Stimulated activated effector memory CD8-positive, alpha-beta T cell treated with anti-CD3 and anti-CD28 coated beads, Interleukin-12 subunit alpha, Interleukin-12 subunit beta, amount 100 ng/mL, for 72 hours (primary cell): ENCODE measurements around the gene GUCA1A.
A peak's percentile ranks its signal among the peaks of the same experiment; 100 is the strongest.
"Not testable (repeated sequence)": the region's sequence is repeated elsewhere in the genome, so short reads cannot be mapped to it uniquely, and the experiment has no call there.

Source experiments
- ATAC-seq: fragments of 150-1000 bp; cut with Tn5 transposase; 2 replicates; pipeline ENCODE4 v1.10.0; 2021
- DNase-seq, 2 donors: peaks; one replicate each; pipeline ENCODE4 v3.0.0; 2021 to 2022; ENCODE audit warnings: low spot score in 2 of 2
- H3K27ac Mint-ChIP-seq: one replicate; pipeline ENCODE4 v1.8.0; 2022; ENCODE audit warnings: mild to moderate bottlenecking, mixed read lengths
- H3K36me3 Mint-ChIP-seq: one replicate; pipeline ENCODE4 v1.8.0; 2022; ENCODE audit warnings: mild to moderate bottlenecking, mixed read lengths
- H3K4me1 Mint-ChIP-seq: one replicate; pipeline ENCODE4 v1.8.0; 2022; ENCODE audit warnings: mixed read lengths
- H3K4me3 Mint-ChIP-seq: one replicate; pipeline ENCODE4 v1.8.0; 2022; ENCODE audit warnings: mild to moderate bottlenecking, mixed read lengths
- H3K9me3 Mint-ChIP-seq: one replicate; pipeline ENCODE4 v1.8.0; 2022; ENCODE audit warnings: mixed read lengths

GUCA1A gene

GRCh38 chr6:42179945-42180313 is 6.8 kb downstream of the GUCA1A start:
- H3K27ac Mint-ChIP-seq = no peak overlapping the region
- no peaks in the 10 kb centered on the region for H3K9me3 Mint-ChIP-seq
- no peak for DNase-seq
- H3K4me1 Mint-ChIP-seq = peaks cover 6% of the 10 kb centered on the region
- no peak overlapping the region for H3K4me3 Mint-ChIP-seq
- no peaks in the 10 kb centered on the region for H3K36me3 Mint-ChIP-seq
- peak; percentile 72 for ATAC-seq

- H3K4me3 Mint-ChIP-seq = no peak overlapping the region
- H3K9me3 Mint-ChIP-seq = no peaks in the 10 kb centered on the region
- no peak overlapping the region for H3K27ac Mint-ChIP-seq
- DNase-seq = no peak
- no peak for ATAC-seq
- no peaks in the 10 kb centered on the region for H3K36me3 Mint-ChIP-seq
- H3K4me1 Mint-ChIP-seq = peaks cover 6% of the 10 kb centered on the region
These were observed 8.9 kb downstream of the GUCA1A start for GRCh38 chr6:42182101-42182500.

DNA sequence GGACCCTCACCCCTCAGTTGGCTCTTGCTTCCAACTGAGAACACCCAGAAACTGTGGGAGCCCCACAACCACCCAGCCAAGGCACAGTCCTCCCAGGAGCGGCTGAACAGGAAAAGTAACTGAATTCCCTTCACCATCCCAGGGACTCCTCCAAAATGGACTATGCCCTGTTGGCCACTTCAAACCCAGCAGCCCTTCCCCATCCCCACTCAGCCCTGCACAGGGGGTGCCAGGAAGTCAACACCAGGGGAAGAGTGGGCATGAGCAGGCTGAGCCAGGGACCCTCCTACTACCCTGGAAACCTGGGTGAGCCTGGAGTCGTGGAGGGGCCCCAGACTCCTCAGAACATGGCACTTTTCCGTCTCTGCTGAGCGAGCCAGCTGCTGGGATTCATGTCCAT is 11.3 kb downstream of the GUCA1A start:
- DNase-seq (no peak), ATAC-seq (no peak)
- Mint-ChIP-seq H3K27ac (no peak overlapping the region), H3K36me3 (no peaks in the 10 kb centered on the region), H3K4me1 (peaks cover 6% of the 10 kb centered on the region), H3K9me3 (no peaks in the 10 kb centered on the region), H3K4me3 (no peak overlapping the region)

DNA sequence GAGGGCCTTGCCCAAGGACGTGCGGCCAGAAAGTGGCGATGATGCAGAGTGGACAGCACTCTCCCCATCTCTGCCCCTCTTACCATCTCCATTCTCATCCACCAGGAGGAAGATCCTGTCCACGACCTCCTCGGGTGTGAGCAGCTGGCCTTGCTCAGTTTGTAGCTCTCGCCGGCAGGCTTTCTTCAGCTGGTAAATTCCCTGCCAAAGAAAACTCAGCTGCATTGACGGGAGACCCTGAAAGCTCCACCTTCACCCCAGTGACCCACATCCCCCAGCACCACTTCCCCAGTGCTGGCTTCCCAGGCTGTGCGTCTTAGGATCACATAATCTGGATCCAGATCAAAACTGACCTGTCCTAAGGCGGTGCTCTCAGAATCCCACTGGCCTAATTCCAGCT is 12.4 kb downstream of the GUCA1A start:
- Mint-ChIP-seq H3K4me1 (no peaks in the 10 kb centered on the region), H3K36me3 (no peaks in the 10 kb centered on the region), H3K27ac (no peak overlapping the region), H3K9me3 (no peaks in the 10 kb centered on the region), H3K4me3 (no peak overlapping the region)
- no peak for ATAC-seq
- DNase-seq = no peak

GRCh38 chr6:42188406-42188805 is 15.2 kb downstream of the GUCA1A start:
- DNase-seq (no peak), ATAC-seq (no peak)
- Mint-ChIP-seq H3K9me3 (no peaks in the 10 kb centered on the region), H3K27ac (no peak overlapping the region), H3K36me3 (no peaks in the 10 kb centered on the region), H3K4me1 (no peaks in the 10 kb centered on the region), H3K4me3 (no peak overlapping the region)

GRCh38 chr6:42190554-42191183 is 17.5 kb downstream of the GUCA1A start:
- Mint-ChIP-seq H3K9me3 (no peaks in the 10 kb centered on the region), H3K4me3 (no peak overlapping the region), H3K4me1 (no peaks in the 10 kb centered on the region), H3K36me3 (no peaks in the 10 kb centered on the region), H3K27ac (peak overlapping the region; percentile 13)
- no peak for ATAC-seq
- no peak for DNase-seq

DNA sequence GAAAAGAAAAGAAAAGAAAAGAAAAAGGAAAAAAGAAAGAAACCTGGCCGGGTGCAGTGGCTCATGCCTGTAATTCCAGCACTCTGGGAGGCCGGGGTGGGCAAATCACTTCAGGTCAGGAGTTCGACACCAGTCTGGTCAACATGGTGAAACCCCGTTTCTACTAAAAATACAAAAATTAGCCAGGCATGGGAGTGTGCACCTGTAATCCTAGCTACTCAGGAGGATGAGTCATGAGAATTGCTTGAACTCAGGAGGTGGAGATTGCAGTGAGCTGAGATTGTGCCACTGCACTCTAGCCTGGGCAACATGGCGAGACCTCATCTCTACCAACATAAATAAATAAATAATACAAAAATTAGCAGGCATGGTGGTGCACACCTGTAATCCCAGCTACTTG is 19.2 kb downstream of the GUCA1A start:
- DNase-seq, H3K4me1 Mint-ChIP-seq, H3K9me3 Mint-ChIP-seq, H3K4me3 Mint-ChIP-seq, H3K36me3 Mint-ChIP-seq, ATAC-seq, H3K27ac Mint-ChIP-seq: not testable (repeated sequence)

GRCh38 chr6:42193491-42193894 is 20.3 kb downstream of the GUCA1A start:
- DNase-seq = no peak
- H3K9me3 Mint-ChIP-seq = no peaks in the 10 kb centered on the region
- no peak overlapping the region for H3K27ac Mint-ChIP-seq
- no peak overlapping the region for H3K4me3 Mint-ChIP-seq
- H3K4me1 Mint-ChIP-seq = no peaks in the 10 kb centered on the region
- ATAC-seq = no peak
- H3K36me3 Mint-ChIP-seq = no peaks in the 10 kb centered on the region

- Mint-ChIP-seq H3K4me1 (peaks cover under 1% of the 10 kb centered on the region), H3K27ac (no peak overlapping the region), H3K36me3 (no peaks in the 10 kb centered on the region), H3K4me3 (no peak overlapping the region), H3K9me3 (no peaks in the 10 kb centered on the region)
- no peak for ATAC-seq
- no peak for DNase-seq
These were observed 20.9 kb downstream of the GUCA1A start for GRCh38 chr6:42194056-42194455.

DNA sequence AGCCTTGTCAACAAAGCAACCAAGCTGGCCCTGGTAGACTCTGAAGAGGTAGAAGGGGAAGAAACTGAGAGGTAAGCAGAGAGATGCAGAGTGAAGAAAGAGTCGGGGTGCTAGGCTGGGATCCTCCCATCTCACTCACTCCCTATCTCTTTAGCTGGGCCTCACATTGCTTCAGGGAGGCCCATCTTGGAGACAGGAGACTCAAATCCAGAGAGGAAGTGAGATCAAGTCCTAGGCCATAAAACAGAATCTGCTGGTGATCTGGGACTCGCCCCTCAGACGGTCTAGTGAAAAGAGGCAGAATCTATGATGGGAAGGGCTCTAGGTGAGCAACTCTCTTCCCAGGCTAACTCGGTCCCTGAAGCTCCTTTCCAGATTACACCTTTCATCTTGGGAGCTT is 22.3 kb downstream of the GUCA1A start:
- ATAC-seq (no peak), DNase-seq (no peak)
- H3K9me3 Mint-ChIP-seq = peaks cover 4% of the 10 kb centered on the region
- H3K4me1 Mint-ChIP-seq = peaks cover 13% of the 10 kb centered on the region
- no peak overlapping the region for H3K27ac Mint-ChIP-seq
- no peak overlapping the region for H3K4me3 Mint-ChIP-seq
- H3K36me3 Mint-ChIP-seq = peaks cover 8% of the 10 kb centered on the region

DNA sequence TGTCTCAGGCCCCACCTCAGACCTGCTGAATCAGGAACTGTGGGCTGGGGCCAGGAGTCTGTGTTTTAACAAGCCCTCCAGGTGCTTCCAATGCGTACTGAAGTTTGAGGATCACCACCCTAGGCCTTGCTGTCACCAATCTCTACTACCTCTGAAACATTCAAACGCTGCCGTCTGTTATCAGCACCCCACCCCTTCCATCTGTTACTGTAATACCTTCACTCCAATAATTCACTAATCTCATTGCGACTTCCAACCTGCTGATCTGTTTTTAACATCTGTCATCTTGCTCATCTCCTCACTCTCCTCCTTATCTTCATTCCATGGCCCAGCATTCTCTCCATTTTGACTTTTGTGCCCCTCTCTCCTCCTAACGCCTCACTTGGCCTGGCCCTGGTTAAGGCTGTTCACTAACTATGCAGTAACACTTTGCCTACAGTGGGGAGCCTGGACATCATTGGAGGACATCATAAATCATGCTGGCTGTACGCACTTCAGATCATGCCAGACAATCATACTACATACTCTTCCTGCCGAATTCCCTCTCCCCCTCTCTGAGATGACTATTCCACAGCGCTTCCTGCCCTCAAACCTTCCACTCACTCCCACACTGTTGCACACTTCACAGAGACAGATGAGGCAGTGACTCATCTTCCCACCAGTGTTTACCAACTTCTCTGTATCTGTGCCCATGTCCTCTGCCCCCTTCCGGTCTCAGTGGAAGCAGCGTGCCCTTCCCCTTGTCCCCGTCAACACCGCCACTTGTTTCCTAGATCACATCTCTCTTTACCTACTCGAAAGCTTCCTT is 24.6 kb downstream of the GUCA1A start:
- H3K27ac Mint-ChIP-seq = no peak overlapping the region
- ATAC-seq (peak; percentile 92), DNase-seq (no peak)
- H3K9me3 Mint-ChIP-seq = peaks cover 6% of the 10 kb centered on the region
- H3K4me3 Mint-ChIP-seq = no peak overlapping the region
- H3K4me1 Mint-ChIP-seq = peaks cover 16% of the 10 kb centered on the region
- H3K36me3 Mint-ChIP-seq = peaks cover 14% of the 10 kb centered on the region

- no peak overlapping the region for H3K4me3 Mint-ChIP-seq
- H3K27ac Mint-ChIP-seq = no peak overlapping the region
- no peak for DNase-seq
- ATAC-seq = peak; percentile 75
- H3K4me1 Mint-ChIP-seq = peaks cover 16% of the 10 kb centered on the region
- peaks cover 25% of the 10 kb centered on the region for H3K36me3 Mint-ChIP-seq
- H3K9me3 Mint-ChIP-seq = peaks cover 6% of the 10 kb centered on the region
These were observed 26.2 kb downstream of the GUCA1A start for GRCh38 chr6:42199106-42199981.

DNA sequence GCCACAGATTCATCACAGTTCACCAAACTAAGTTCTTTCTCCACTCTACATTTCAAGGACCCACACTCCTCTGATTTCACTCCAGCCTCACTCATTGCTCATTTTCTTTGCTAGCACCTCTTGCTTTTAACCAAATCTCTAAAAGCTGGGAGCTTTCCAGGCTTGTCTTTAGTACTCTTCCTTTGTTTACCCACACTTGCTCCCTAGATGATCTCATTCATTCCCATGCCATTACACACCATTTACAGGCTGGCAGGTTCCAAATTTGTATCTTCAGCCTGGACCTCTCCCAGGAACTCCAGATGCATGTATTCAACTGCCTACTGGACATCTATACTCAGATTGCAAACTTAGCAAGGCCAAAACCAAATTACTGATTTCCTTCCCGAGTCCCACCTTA is 26.9 kb downstream of the GUCA1A start:
- no peak for ATAC-seq
- peaks cover 6% of the 10 kb centered on the region for H3K9me3 Mint-ChIP-seq

GRCh38 chr6:42201382-42201781 is 28.2 kb downstream of the GUCA1A start:
- H3K36me3 Mint-ChIP-seq = peaks cover 46% of the 10 kb centered on the region

More for the DNA sequence above, 26.9 kb downstream of the GUCA1A start:
- Mint-ChIP-seq H3K36me3 (peaks cover 32% of the 10 kb centered on the region), H3K4me1 (peaks cover 16% of the 10 kb centered on the region), H3K27ac (no peak overlapping the region), H3K4me3 (no peak overlapping the region)
- DNase-seq = no peak

DNA sequence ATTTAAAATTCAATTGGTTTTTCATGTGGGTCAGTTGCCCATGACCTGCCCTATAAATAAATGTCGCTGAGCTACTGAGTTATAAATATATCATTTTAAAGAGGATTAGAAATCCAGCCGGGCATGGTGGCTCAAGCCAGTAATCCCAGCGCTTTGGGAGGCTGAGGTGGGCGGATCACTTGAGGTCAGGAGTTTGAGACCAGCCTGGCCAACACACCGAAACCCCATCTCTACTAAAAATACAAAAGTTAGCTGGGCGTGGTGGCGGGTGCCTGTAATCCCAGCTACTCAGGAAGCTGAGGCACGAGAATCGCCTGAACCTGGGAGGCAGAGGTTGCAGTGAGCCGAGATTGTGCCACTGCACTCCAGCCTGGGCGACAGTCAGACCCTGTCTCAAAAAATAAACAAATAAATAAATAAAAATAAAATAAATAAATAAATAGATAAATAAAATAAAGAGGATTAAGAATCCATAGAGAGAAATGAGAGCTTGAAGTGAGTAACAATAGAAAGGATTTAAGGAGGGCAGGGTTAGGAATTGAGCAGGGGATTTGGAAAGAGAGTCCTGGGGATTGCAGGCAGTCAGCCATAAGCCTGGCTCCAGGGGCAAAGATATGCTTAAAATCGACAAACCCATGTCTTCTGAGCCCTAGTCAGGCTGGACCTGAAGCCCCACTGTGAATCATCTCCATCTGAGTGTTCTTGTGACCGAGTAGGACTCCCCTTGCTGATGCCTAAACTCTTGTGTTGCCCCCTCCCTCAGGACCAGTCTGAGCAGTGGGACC is 29.2 kb downstream of the GUCA1A start:
- ATAC-seq, DNase-seq, H3K4me3 Mint-ChIP-seq, H3K9me3 Mint-ChIP-seq, H3K27ac Mint-ChIP-seq: not testable (repeated sequence)
- H3K4me1 Mint-ChIP-seq = peaks cover 16% of the 10 kb centered on the region
- H3K36me3 Mint-ChIP-seq = peaks cover 55% of the 10 kb centered on the region

More at GRCh38 chr6:42201382-42201781, 28.2 kb downstream of the GUCA1A start:
- peaks cover 6% of the 10 kb centered on the region for H3K9me3 Mint-ChIP-seq
- H3K4me1 Mint-ChIP-seq = peaks cover 16% of the 10 kb centered on the region
- no peak for ATAC-seq
- no peak overlapping the region for H3K27ac Mint-ChIP-seq
- no peak overlapping the region for H3K4me3 Mint-ChIP-seq
- no peak for DNase-seq
